ENCODE data around the gene MS4A4E.
"Not testable (repeated sequence)": the region's sequence is repeated elsewhere in the genome, so short reads cannot be mapped to it uniquely, and the experiment has no call there.

The MS4A4E gene

DNA sequence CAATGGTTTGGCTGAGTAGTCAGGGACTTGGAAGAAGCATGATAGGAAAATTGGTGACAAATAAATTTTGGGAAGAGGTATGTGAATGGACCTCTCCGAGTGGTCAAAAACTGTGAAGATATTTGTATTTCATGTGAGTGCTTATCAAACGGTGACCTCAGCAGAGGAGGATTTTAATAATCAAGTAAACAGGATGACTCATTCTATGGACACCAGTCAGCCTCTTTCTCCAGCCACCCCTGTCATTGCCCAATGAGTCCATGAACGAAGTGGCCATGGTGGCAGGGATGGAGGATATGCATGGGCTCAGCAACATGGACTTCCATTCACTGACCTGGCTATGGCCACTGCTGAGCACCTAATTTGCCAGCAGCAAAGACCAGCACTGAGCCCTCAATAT lies 21.2 kb downstream of the MS4A4E start:
- no peak overlapping the region for H3K4me3 ChIP-seq (ENCODE audit: low read length in 2 of 2)
- no peak overlapping the region for H3K27ac ChIP-seq (ENCODE audit: low read depth in 2 of 2, low read length in 2 of 2)
- H3K4me1 ChIP-seq (ENCODE audit: control insufficient read depth in 2 of 2, insufficient read depth in 2 of 2, low read length in 2 of 2), result no peaks in the 10 kb centered on the region
- H3K9me3 ChIP-seq (ENCODE audit: control insufficient read depth in 2 of 2, low read length in 2 of 2), result no peaks in the 10 kb centered on the region
- H3K9ac ChIP-seq (ENCODE audit: low read depth in 1 of 2, low read length in 2 of 2), result no peak overlapping the region
- H3K36me3 ChIP-seq (ENCODE audit: control insufficient read depth in 2 of 2, insufficient read depth in 2 of 2, low read length in 2 of 2), result no peaks in the 10 kb centered on the region
- no peaks in the 10 kb centered on the region for H3K27me3 ChIP-seq (ENCODE audit: control insufficient read depth in 2 of 2, insufficient read depth in 2 of 2, low read length in 2 of 2)

DNA sequence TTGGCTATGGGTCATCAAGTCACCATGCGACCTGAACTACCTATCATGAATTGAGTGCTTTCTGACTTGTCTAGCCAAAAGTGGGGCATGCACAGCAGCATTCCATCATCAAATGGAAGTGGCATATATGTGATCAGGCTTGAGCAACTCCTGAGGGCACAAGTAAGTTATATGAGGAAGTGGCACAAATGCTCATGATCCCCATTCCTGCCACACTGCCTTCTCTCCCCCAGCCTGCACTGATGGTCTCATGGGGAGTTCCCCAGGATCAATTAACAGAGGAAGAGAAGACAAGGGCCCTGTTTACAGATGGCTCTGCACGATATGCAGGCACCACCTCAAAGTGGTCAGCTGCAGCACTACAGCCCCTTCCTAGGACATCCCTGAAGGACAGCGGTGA lies 21.8 kb downstream of the MS4A4E start:
- H3K4me3 ChIP-seq (ENCODE audit: low read length in 2 of 2), result no peak overlapping the region
- no peaks in the 10 kb centered on the region for H3K27me3 ChIP-seq (ENCODE audit: control insufficient read depth in 2 of 2, insufficient read depth in 2 of 2, low read length in 2 of 2)

DNA sequence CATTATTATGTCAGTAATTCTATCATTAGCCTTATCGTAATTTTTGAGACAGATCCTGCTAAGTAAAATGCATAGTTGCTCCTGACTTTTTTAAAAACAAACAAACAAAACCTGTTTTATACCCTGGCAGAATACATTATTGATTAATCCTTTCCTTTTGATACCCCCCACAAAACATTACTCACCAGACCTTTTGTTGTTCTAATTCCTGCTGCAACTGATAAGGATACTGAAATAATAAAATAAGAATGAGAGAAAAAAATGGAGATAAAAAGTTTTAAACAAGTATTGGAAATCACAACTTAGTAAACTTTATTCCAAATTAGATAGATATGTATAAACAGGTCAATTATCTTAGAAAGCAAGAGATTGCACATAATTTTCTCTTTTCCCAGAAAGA lies 28.6 kb downstream of the MS4A4E start:
- Histone ChIP-seq H3K4me1 (ENCODE audit: control insufficient read depth in 2 of 2, insufficient read depth in 2 of 2, low read length in 2 of 2) (no peaks in the 10 kb centered on the region), H3K4me3 (ENCODE audit: low read length in 2 of 2) (no peak overlapping the region), H3K9me3 (ENCODE audit: control insufficient read depth in 2 of 2, low read length in 2 of 2) (no peaks in the 10 kb centered on the region), H3K36me3 (ENCODE audit: control insufficient read depth in 2 of 2, insufficient read depth in 2 of 2, low read length in 2 of 2) (no peaks in the 10 kb centered on the region), H3K27me3 (ENCODE audit: control insufficient read depth in 2 of 2, insufficient read depth in 2 of 2, low read length in 2 of 2) (no peaks in the 10 kb centered on the region), H3K9ac (ENCODE audit: low read depth in 1 of 2, low read length in 2 of 2) (no peak overlapping the region), H3K27ac (ENCODE audit: low read depth in 2 of 2, low read length in 2 of 2) (no peak overlapping the region)

More for the DNA sequence above, 21.8 kb downstream of the MS4A4E start:
- H3K9ac ChIP-seq (ENCODE audit: low read depth in 1 of 2, low read length in 2 of 2), result no peak overlapping the region
- H3K9me3 ChIP-seq (ENCODE audit: control insufficient read depth in 2 of 2, low read length in 2 of 2), result no peaks in the 10 kb centered on the region
- no peaks in the 10 kb centered on the region for H3K36me3 ChIP-seq (ENCODE audit: control insufficient read depth in 2 of 2, insufficient read depth in 2 of 2, low read length in 2 of 2)
- H3K4me1 ChIP-seq (ENCODE audit: control insufficient read depth in 2 of 2, insufficient read depth in 2 of 2, low read length in 2 of 2), result no peaks in the 10 kb centered on the region
- H3K27ac ChIP-seq (ENCODE audit: low read depth in 2 of 2, low read length in 2 of 2), result no peak overlapping the region

DNA sequence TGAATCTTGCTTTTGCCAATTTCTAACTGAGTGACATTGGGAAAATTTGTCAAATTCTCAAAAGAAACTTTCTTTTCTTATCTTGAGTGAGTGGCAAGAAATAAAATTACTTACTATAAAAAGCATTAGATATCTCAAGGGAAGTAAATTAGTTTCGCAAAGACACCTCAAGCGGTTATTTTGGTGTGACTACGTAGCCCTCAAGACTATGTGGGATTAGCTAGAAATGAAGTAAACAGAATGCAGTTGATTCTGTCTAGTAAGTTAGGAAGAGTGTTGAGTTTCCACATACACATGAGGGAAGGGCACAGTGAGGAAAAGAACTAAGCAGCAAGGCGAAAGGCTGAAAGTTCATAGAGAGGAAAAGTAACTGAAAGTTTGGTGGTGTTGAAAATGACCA lies 31.7 kb downstream of the MS4A4E start:
- H3K4me1 ChIP-seq (ENCODE audit: control insufficient read depth in 2 of 2, insufficient read depth in 2 of 2, low read length in 2 of 2), result no peaks in the 10 kb centered on the region
- no peak overlapping the region for H3K27ac ChIP-seq (ENCODE audit: low read depth in 2 of 2, low read length in 2 of 2)
- H3K27me3 ChIP-seq (ENCODE audit: control insufficient read depth in 2 of 2, insufficient read depth in 2 of 2, low read length in 2 of 2), result no peaks in the 10 kb centered on the region
- H3K4me3 ChIP-seq (ENCODE audit: low read length in 2 of 2), result no peak overlapping the region
- no peaks in the 10 kb centered on the region for H3K9me3 ChIP-seq (ENCODE audit: control insufficient read depth in 2 of 2, low read length in 2 of 2)
- H3K9ac ChIP-seq (ENCODE audit: low read depth in 1 of 2, low read length in 2 of 2), result no peak overlapping the region
- no peaks in the 10 kb centered on the region for H3K36me3 ChIP-seq (ENCODE audit: control insufficient read depth in 2 of 2, insufficient read depth in 2 of 2, low read length in 2 of 2)

DNA sequence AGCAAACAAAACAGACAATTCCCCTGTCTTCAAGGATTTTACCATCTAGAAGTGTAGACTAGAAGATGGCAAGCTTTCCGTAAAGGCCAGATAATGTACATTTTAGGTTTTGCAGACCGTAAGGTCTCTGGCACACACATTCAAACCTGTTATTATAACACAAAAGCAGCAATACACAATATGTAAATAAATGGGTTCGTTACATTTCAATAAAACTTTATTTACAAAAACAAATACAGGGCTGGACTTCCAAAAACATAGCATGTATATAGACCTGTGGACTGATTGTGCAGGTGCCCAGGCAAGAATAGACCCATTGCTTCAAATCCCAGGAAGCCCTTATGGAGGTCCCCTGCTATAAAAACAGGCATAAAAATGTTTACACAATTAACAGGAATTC lies 33.0 kb downstream of the MS4A4E start:
- H3K27me3 ChIP-seq (ENCODE audit: control insufficient read depth in 2 of 2, insufficient read depth in 2 of 2, low read length in 2 of 2), result no peaks in the 10 kb centered on the region
- H3K9ac ChIP-seq (ENCODE audit: low read depth in 1 of 2, low read length in 2 of 2), result no peak overlapping the region
- no peak overlapping the region for H3K27ac ChIP-seq (ENCODE audit: low read depth in 2 of 2, low read length in 2 of 2)
- H3K9me3 ChIP-seq (ENCODE audit: control insufficient read depth in 2 of 2, low read length in 2 of 2), result no peaks in the 10 kb centered on the region
- no peaks in the 10 kb centered on the region for H3K36me3 ChIP-seq (ENCODE audit: control insufficient read depth in 2 of 2, insufficient read depth in 2 of 2, low read length in 2 of 2)
- no peaks in the 10 kb centered on the region for H3K4me1 ChIP-seq (ENCODE audit: control insufficient read depth in 2 of 2, insufficient read depth in 2 of 2, low read length in 2 of 2)
- no peak overlapping the region for H3K4me3 ChIP-seq (ENCODE audit: low read length in 2 of 2)

DNA sequence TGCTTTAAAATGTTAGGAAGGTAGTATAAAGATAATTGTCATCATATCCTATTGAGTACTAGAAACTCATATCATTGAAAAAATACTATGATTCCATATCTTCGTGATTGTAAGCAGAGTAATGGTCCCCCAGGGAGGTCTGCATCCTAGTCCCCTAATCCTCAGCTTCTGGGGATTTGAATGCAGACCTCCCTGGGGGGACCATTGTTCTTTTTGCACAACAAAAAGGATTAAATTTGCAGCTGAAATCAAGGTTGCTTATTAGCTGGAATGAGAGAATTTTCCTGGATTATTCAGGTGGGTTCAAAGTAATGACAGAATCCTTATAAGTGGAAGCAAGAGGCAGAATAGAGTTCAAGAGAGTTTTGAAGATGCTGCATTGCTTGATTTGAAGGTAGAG lies 34.0 kb downstream of the MS4A4E start:
- Histone ChIP-seq H3K4me3 (ENCODE audit: low read length in 2 of 2) (no peak overlapping the region), H3K9me3 (ENCODE audit: control insufficient read depth in 2 of 2, low read length in 2 of 2) (no peaks in the 10 kb centered on the region), H3K27ac (ENCODE audit: low read depth in 2 of 2, low read length in 2 of 2) (no peak overlapping the region), H3K9ac (ENCODE audit: low read depth in 1 of 2, low read length in 2 of 2) (no peak overlapping the region), H3K4me1 (ENCODE audit: control insufficient read depth in 2 of 2, insufficient read depth in 2 of 2, low read length in 2 of 2) (no peaks in the 10 kb centered on the region), H3K27me3 (ENCODE audit: control insufficient read depth in 2 of 2, insufficient read depth in 2 of 2, low read length in 2 of 2) (peaks cover 0 to 2% of the 10 kb centered on the region in 2 donors), H3K36me3 (ENCODE audit: control insufficient read depth in 2 of 2, insufficient read depth in 2 of 2, low read length in 2 of 2) (no peaks in the 10 kb centered on the region)

DNA sequence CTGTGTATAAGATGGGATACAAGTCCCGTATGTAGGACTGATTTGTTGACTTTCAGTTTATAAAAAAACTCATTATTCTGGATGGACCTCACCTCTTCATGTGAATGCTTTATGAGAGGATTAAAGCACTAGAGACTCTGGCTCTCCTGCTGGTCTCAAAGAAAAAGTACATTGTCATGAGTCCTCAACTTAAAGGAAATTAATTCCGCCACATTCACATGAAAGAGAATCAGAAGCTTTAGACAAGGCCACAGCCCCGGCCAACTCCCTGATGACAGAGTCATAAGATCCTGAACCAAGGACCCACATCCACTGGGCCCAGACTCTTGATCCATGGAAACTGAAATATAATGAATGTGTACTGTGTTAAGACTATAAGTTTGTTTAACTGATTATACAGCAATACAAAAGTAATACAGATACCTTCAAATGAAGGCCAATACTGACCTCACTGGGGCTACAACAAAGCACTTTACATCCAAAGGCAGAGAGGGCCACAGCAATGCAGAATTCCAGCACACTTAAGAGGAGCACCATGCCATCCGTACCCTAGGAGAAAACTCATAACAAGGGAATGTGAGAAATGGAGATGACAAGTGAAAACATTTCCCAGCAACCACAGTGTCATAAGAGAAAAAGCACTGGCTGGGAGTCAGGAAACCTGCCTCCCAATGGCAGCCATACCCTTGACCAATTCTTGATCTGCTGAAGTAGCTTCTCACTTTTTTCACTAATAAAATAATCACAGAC lies 34.6 kb downstream of the MS4A4E start:
- no peaks in the 10 kb centered on the region for H3K36me3 ChIP-seq (ENCODE audit: control insufficient read depth in 2 of 2, insufficient read depth in 2 of 2, low read length in 2 of 2)
- no peak overlapping the region for H3K27ac ChIP-seq (ENCODE audit: low read depth in 2 of 2, low read length in 2 of 2)
- no peak overlapping the region for H3K4me3 ChIP-seq (ENCODE audit: low read length in 2 of 2)
- H3K9me3 ChIP-seq (ENCODE audit: control insufficient read depth in 2 of 2, low read length in 2 of 2), result no peaks in the 10 kb centered on the region
- no peaks in the 10 kb centered on the region for H3K4me1 ChIP-seq (ENCODE audit: control insufficient read depth in 2 of 2, insufficient read depth in 2 of 2, low read length in 2 of 2)
- H3K9ac ChIP-seq (ENCODE audit: low read depth in 1 of 2, low read length in 2 of 2), result no peak overlapping the region
- H3K27me3 ChIP-seq (ENCODE audit: control insufficient read depth in 2 of 2, insufficient read depth in 2 of 2, low read length in 2 of 2), result peaks cover 0 to 2% of the 10 kb centered on the region in 2 donors

DNA sequence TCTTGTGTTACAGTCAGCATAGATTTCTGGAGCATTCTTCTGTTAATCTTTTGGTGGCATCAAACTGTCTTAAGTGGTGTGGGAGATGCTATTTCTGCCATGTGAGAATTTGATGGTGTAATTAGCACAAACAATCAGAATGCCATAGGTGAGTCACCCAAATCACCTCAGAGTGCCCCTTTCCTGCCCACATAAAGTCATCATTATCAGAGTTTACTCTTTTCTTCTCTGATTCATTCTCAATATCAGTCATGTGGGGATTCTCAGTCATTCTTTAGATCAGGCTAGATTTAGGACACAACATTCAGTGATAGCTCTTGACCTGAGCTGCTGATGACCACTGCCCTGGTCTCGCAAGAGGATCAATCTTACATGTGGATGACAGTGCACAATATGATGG lies 36.3 kb downstream of the MS4A4E start:
- no peak overlapping the region for H3K27ac ChIP-seq (ENCODE audit: low read depth in 2 of 2, low read length in 2 of 2)
- H3K9me3 ChIP-seq (ENCODE audit: control insufficient read depth in 2 of 2, low read length in 2 of 2), result no peaks in the 10 kb centered on the region
- H3K9ac ChIP-seq (ENCODE audit: low read depth in 1 of 2, low read length in 2 of 2), result no peak overlapping the region
- no peak overlapping the region for H3K4me3 ChIP-seq (ENCODE audit: low read length in 2 of 2)
- no peaks in the 10 kb centered on the region for H3K36me3 ChIP-seq (ENCODE audit: control insufficient read depth in 2 of 2, insufficient read depth in 2 of 2, low read length in 2 of 2)
- peaks cover 0 to 2% of the 10 kb centered on the region in 2 donors for H3K27me3 ChIP-seq (ENCODE audit: control insufficient read depth in 2 of 2, insufficient read depth in 2 of 2, low read length in 2 of 2)
- no peaks in the 10 kb centered on the region for H3K4me1 ChIP-seq (ENCODE audit: control insufficient read depth in 2 of 2, insufficient read depth in 2 of 2, low read length in 2 of 2)

DNA sequence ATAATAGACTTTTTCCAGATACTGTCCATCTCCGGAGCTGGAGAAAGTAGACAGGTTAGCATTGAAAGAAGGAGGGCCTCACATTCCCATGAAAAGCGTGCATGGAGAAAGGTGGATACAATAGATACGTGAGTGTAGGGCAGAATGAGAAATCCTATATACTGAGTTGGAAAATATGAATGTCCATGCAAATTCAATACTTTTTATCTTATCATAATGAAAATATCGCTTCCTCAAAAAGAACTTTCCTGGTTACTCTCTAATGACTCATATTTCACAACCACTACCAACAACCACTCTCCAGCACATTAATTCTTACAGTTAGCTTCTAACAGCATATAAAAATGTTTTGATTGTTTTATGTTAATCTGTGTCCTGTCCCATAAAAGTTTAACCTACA lies 38.0 kb downstream of the MS4A4E start:
- Histone ChIP-seq H3K27ac (ENCODE audit: low read depth in 2 of 2, low read length in 2 of 2) (no peak overlapping the region), H3K9me3 (ENCODE audit: control insufficient read depth in 2 of 2, low read length in 2 of 2) (no peaks in the 10 kb centered on the region), H3K36me3 (ENCODE audit: control insufficient read depth in 2 of 2, insufficient read depth in 2 of 2, low read length in 2 of 2) (no peaks in the 10 kb centered on the region), H3K4me3 (ENCODE audit: low read length in 2 of 2) (no peak overlapping the region), H3K27me3 (ENCODE audit: control insufficient read depth in 2 of 2, insufficient read depth in 2 of 2, low read length in 2 of 2) (peaks cover 0 to 2% of the 10 kb centered on the region in 2 donors), H3K9ac (ENCODE audit: low read depth in 1 of 2, low read length in 2 of 2) (no peak overlapping the region), H3K4me1 (ENCODE audit: control insufficient read depth in 2 of 2, insufficient read depth in 2 of 2, low read length in 2 of 2) (no peaks in the 10 kb centered on the region)

DNA sequence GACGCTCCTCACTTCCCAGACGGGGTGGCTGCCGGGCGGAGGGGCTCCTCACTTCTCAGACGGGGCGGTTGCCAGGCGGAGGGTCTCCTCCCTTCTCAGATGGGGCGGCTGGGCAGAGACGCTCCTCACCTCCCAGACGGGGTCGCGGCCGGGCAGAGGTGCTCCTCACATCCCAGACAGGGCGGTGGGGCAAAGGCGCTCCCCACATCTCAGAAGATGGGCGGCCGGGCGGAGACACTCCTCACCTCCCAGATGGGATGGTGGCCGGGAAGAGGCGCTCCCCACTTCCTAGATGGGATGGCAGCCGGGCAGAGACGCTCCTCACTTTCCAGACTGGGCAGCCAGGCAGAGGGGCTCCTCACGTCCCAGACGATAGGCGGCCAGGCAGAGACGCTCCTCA lies 41.6 kb downstream of the MS4A4E start:
- H3K9ac ChIP-seq (ENCODE audit: low read depth in 1 of 2, low read length in 2 of 2); H3K9me3 ChIP-seq (ENCODE audit: control insufficient read depth in 2 of 2, low read length in 2 of 2); H3K4me1 ChIP-seq (ENCODE audit: control insufficient read depth in 2 of 2, insufficient read depth in 2 of 2, low read length in 2 of 2); H3K27me3 ChIP-seq (ENCODE audit: control insufficient read depth in 2 of 2, insufficient read depth in 2 of 2, low read length in 2 of 2); H3K27ac ChIP-seq (ENCODE audit: low read depth in 2 of 2, low read length in 2 of 2); H3K36me3 ChIP-seq (ENCODE audit: control insufficient read depth in 2 of 2, insufficient read depth in 2 of 2, low read length in 2 of 2); H3K4me3 ChIP-seq (ENCODE audit: low read length in 2 of 2): not testable (repeated sequence)

DNA sequence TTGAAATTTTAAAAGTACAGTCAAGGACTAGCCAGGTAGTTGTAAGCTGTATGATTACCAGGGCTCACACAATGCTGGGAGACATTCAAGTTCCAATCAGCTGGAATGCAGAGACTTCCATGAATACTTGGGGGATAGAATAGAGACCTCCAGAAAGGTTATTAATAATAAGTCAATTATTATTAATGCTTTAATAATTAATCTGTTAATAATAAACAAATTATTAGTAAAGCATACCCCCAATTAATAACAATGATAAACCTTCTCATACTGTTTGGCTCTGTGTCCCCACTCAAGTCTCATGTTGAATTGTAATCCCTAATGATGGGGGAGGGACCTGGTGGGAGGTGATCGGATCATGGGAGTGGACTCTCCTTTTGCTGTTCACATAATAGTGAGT lies 45.5 kb downstream of the MS4A4E start:
- Histone ChIP-seq H3K4me3 (ENCODE audit: low read length in 2 of 2) (no peak overlapping the region), H3K4me1 (ENCODE audit: control insufficient read depth in 2 of 2, insufficient read depth in 2 of 2, low read length in 2 of 2) (peaks cover 0 to 2% of the 10 kb centered on the region in 2 donors), H3K27ac (ENCODE audit: low read depth in 2 of 2, low read length in 2 of 2) (no peak overlapping the region), H3K36me3 (ENCODE audit: control insufficient read depth in 2 of 2, insufficient read depth in 2 of 2, low read length in 2 of 2) (no peaks in the 10 kb centered on the region), H3K27me3 (ENCODE audit: control insufficient read depth in 2 of 2, insufficient read depth in 2 of 2, low read length in 2 of 2) (no peaks in the 10 kb centered on the region), H3K9me3 (ENCODE audit: control insufficient read depth in 2 of 2, low read length in 2 of 2) (no peaks in the 10 kb centered on the region), H3K9ac (ENCODE audit: low read depth in 1 of 2, low read length in 2 of 2) (no peak overlapping the region)
